Neural cell (in vitro differentiated cells): ENCODE measurements around the gene LRRC74B. TPM values are rescaled to one million over a fixed set of nuclear protein-coding genes. Genes with fewer than 3 reads are reported as not detected.

ENCODE experiments used
- H2AFZ ChIP-seq: fragments of 200-600, 300-800 bp; sonication (generic), shearing (Covaris generic); 2 replicates; pipeline ENCODE4 v1.6.0; 2014; ENCODE audit warnings: low read depth, mild to moderate bottlenecking, antibody characterized with exemption, low read length, moderate library complexity
- H3F3A ChIP-seq: fragments of 200-600 bp; shearing (Covaris generic); 2 replicates; pipeline ENCODE4 v1.6.1; 2016; ENCODE audit warnings: mild to moderate bottlenecking, moderate library complexity, mixed read lengths, antibody characterized with exemption, low read length; ENCODE audit not compliant: insufficient read depth, poor library complexity, severe bottlenecking
- H3K27ac ChIP-seq: fragments of 200-600, 300-800 bp; sonication (generic), shearing (Covaris generic); 2 replicates; pipeline ENCODE4 v1.5.1; 2014; ENCODE audit warnings: mild to moderate bottlenecking, low read length, moderate library complexity
- H3K27me3 ChIP-seq: fragments of 300-800, 200-600 bp; sonication (generic), shearing (Covaris generic); 2 replicates; pipeline ENCODE4 v1.6.0; 2014; ENCODE audit warnings: mild to moderate bottlenecking, low read depth, low read length, moderate library complexity; ENCODE audit not compliant: insufficient read depth
- H3K36me3 ChIP-seq: fragments of 300-800, 200-600 bp; sonication (generic), shearing (Covaris generic); 2 replicates; pipeline ENCODE4 v1.5.1; 2014; ENCODE audit warnings: mild to moderate bottlenecking, antibody characterized with exemption, low read length, moderate library complexity; ENCODE audit not compliant: insufficient read depth
- H3K4me2 ChIP-seq: fragments of 300-800, 200-600 bp; sonication (generic), shearing (Covaris generic); 2 replicates; pipeline ENCODE4 v1.6.0; 2014; ENCODE audit warnings: mild to moderate bottlenecking, low read length
- H3K4me3 ChIP-seq: fragments of 300-800, 200-600 bp; sonication (generic), shearing (Covaris generic); 2 replicates; pipeline ENCODE4 v1.5.1; 2014; ENCODE audit warnings: mild to moderate bottlenecking, low read length, moderate library complexity
- H3K79me2 ChIP-seq: fragments of 200-600 bp; shearing (Covaris generic); replicated peaks from 2 replicates; pipeline ENCODE4 v1.6.0; 2014; ENCODE audit warnings: mild to moderate bottlenecking, low read length, moderate library complexity; ENCODE audit not compliant: insufficient read depth
- H3K9ac ChIP-seq: fragments of 300-800, 200-600 bp; sonication (generic), shearing (Covaris generic); 2 replicates; pipeline ENCODE4 v1.6.1; 2016; ENCODE audit warnings: mild to moderate bottlenecking, low read length, mixed read lengths
- H3K9me2 ChIP-seq: fragments of 200-600 bp; shearing (Covaris generic); 2 replicates; pipeline ENCODE4 v1.6.1; 2016; ENCODE audit warnings: mild to moderate bottlenecking, low read length, mixed read lengths; ENCODE audit not compliant: insufficient read depth
- H3K9me3 ChIP-seq: fragments of 200-600, 300-800 bp; sonication (generic), shearing (Covaris generic); 2 replicates; pipeline ENCODE4 v1.6.1; 2016; ENCODE audit warnings: mild to moderate bottlenecking, mixed run types, low read length, moderate library complexity, mixed read lengths
- H4K20me1 ChIP-seq: fragments of 200-600 bp; shearing (Covaris generic); 2 replicates; pipeline ENCODE4 v1.6.1; 2016; ENCODE audit warnings: mild to moderate bottlenecking, mixed run types; ENCODE audit not compliant: insufficient read depth
- EP300 ChIP-seq: fragments of 450-650 bp; conservative IDR thresholded peaks from 2 replicates; pipeline ENCODE4 v1.6.1; 2014; ENCODE audit warnings: antibody characterized with exemption, mild to moderate bottlenecking, moderate library complexity; ENCODE audit not compliant: poor library complexity, severe bottlenecking
- MXI1 ChIP-seq: fragments of 450-650 bp; conservative IDR thresholded peaks from 2 replicates; pipeline ENCODE4 v1.6.1; 2014; ENCODE audit warnings: antibody characterized with exemption, mild to moderate bottlenecking; ENCODE audit not compliant: poor library complexity, severe bottlenecking
- POLR2AphosphoS5 ChIP-seq: IDR thresholded peaks from 2 replicates; pipeline ENCODE4 v1.6.1; 2012
- RAD21 ChIP-seq: fragments of 450-650 bp; conservative IDR thresholded peaks from 2 replicates; pipeline ENCODE4 v1.6.1; 2014; ENCODE audit warnings: antibody characterized with exemption, mild to moderate bottlenecking, moderate library complexity
- SMC3 ChIP-seq: fragments of 450-650 bp; conservative IDR thresholded peaks from 2 replicates; pipeline ENCODE4 v1.6.1; 2014; ENCODE audit warnings: antibody characterized with exemption, mild to moderate bottlenecking, moderate library complexity; ENCODE audit not compliant: poor library complexity
- TAF1 ChIP-seq: IDR thresholded peaks from 2 replicates; pipeline ENCODE4 v1.6.1; 2012; ENCODE audit warnings: low read depth
- polyA plus RNA-seq: library from polyadenylated mRNA; depleted of rRNA; stranded (reverse); fragments of >200 nt; gene quantifications from 2 replicates; pipeline ENCODE4 v1.2.3, GENCODE V29; 2014
- TF ChIP-seq, protein P1 (sequence below): fragments of 450-650 bp; IDR thresholded peaks from 2 replicates; pipeline ENCODE4 v1.5.1; 2014; ENCODE audit warnings: antibody characterized with exemption, mild to moderate bottlenecking, moderate library complexity; ENCODE audit not compliant: poor library complexity, severe bottlenecking
- TF ChIP-seq, protein P2 (sequence below): IDR thresholded peaks from 2 replicates; pipeline ENCODE4 v1.6.1; 2012; ENCODE audit warnings: borderline replicate concordance

Gene LRRC74B
- polyA plus RNA-seq, 1 donor from 2014 or later: not detected

DNA sequence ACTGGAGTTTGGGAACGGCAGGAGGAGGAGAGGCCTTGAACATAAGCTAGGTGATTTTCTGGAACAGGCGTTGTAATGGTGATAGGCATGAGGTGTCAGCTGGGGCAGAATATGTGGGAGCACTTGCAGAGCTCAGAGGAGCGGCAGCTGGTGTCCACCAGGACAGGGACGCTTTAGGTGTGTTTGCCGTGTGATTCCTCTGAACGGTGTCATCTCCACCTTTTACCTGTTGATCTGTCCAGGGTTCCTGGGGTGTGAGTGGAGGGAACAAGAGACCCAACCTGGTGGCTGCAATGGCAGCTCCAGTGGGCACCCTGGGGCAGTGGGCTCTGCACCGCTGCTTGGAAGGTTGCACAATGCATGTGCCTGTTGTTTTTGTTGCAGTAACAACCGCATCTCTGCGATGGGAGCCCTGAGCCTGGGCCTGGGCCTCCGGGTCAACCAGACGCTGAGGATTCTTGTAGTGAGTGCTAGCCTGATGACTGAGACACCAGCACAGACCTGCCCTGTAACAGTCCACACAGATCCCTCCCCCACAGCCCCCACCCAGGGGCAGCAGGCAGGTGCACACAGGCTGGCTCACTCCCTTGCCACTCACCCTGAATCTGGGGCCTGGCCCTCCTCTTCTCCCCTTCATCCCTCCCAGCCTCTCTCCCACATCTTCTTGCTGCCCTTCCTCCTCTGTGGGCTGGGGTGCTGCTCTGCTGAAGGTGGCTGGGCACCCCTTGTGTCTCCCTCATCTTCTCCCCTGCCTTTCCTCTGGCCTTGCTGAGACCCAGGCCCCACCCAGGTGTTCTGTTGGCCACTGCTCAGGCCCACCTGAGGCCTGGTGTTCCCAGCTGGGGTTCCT is 9.2 kb downstream of the LRRC74B start:
- H3F3A ChIP-seq: no peaks in the 10 kb centered on the region
- no peaks in the 10 kb centered on the region for H3K79me2 ChIP-seq
- no peak overlapping the region for H2AFZ ChIP-seq
- no peak overlapping the region for H3K4me2 ChIP-seq
- no peak overlapping the region for H3K9ac ChIP-seq
- H3K4me3 ChIP-seq: no peak overlapping the region
- H3K36me3 ChIP-seq: no peaks in the 10 kb centered on the region
- H3K9me3 ChIP-seq: no peaks in the 10 kb centered on the region
- H3K9me2 ChIP-seq: no peaks in the 10 kb centered on the region
- no peak overlapping the region for H3K27ac ChIP-seq
- no peaks in the 10 kb centered on the region for H3K27me3 ChIP-seq
- TF ChIP-seq, protein P1, sequence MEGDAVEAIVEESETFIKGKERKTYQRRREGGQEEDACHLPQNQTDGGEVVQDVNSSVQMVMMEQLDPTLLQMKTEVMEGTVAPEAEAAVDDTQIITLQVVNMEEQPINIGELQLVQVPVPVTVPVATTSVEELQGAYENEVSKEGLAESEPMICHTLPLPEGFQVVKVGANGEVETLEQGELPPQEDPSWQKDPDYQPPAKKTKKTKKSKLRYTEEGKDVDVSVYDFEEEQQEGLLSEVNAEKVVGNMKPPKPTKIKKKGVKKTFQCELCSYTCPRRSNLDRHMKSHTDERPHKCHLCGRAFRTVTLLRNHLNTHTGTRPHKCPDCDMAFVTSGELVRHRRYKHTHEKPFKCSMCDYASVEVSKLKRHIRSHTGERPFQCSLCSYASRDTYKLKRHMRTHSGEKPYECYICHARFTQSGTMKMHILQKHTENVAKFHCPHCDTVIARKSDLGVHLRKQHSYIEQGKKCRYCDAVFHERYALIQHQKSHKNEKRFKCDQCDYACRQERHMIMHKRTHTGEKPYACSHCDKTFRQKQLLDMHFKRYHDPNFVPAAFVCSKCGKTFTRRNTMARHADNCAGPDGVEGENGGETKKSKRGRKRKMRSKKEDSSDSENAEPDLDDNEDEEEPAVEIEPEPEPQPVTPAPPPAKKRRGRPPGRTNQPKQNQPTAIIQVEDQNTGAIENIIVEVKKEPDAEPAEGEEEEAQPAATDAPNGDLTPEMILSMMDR: no peak
- TF ChIP-seq, protein P2, sequence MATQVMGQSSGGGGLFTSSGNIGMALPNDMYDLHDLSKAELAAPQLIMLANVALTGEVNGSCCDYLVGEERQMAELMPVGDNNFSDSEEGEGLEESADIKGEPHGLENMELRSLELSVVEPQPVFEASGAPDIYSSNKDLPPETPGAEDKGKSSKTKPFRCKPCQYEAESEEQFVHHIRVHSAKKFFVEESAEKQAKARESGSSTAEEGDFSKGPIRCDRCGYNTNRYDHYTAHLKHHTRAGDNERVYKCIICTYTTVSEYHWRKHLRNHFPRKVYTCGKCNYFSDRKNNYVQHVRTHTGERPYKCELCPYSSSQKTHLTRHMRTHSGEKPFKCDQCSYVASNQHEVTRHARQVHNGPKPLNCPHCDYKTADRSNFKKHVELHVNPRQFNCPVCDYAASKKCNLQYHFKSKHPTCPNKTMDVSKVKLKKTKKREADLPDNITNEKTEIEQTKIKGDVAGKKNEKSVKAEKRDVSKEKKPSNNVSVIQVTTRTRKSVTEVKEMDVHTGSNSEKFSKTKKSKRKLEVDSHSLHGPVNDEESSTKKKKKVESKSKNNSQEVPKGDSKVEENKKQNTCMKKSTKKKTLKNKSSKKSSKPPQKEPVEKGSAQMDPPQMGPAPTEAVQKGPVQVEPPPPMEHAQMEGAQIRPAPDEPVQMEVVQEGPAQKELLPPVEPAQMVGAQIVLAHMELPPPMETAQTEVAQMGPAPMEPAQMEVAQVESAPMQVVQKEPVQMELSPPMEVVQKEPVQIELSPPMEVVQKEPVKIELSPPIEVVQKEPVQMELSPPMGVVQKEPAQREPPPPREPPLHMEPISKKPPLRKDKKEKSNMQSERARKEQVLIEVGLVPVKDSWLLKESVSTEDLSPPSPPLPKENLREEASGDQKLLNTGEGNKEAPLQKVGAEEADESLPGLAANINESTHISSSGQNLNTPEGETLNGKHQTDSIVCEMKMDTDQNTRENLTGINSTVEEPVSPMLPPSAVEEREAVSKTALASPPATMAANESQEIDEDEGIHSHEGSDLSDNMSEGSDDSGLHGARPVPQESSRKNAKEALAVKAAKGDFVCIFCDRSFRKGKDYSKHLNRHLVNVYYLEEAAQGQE: no peak
- no peak for TF ChIP-seq POLR2AphosphoS5
- no peak for TF ChIP-seq EP300
- TF ChIP-seq SMC3: no peak
- TF ChIP-seq TAF1: no peak
- no peaks in the 10 kb centered on the region for H4K20me1 ChIP-seq

DNA sequence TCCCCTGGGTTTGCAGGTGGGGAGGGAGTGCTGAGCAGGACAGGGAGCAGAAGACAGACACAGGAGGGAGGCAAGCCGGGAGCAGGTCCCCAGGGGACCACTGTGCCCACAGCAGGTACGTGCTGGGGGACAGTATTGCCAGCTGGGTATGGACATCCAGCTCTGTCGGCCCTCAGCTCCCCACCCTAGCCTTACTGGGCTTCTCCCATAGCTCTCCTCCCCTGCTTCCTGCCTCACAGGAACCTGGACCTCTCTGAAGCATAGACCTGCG is 9.8 kb downstream of the LRRC74B start:
- Histone ChIP-seq H3K27ac (no peak overlapping the region), H3K27me3 (no peaks in the 10 kb centered on the region), H3K4me2 (no peak overlapping the region), H3K36me3 (no peaks in the 10 kb centered on the region), H2AFZ (no peak overlapping the region), H4K20me1 (no peaks in the 10 kb centered on the region), H3K9me2 (no peaks in the 10 kb centered on the region), H3K4me3 (no peak overlapping the region), H3F3A (no peaks in the 10 kb centered on the region), H3K9me3 (no peaks in the 10 kb centered on the region), H3K9ac (no peak overlapping the region), H3K79me2 (no peaks in the 10 kb centered on the region)
- no peak for TF ChIP-seq MXI1
- TF ChIP-seq, protein P2: no peak
- TF ChIP-seq RAD21: no peak
- no peak for TF ChIP-seq SMC3
- TF ChIP-seq EP300: no peak
- TF ChIP-seq, protein P1: no peak
- TF ChIP-seq TAF1: no peak
- no peak for TF ChIP-seq POLR2AphosphoS5
